HCT116 (cell line): ENCODE data around the gene TBXA2R.

Experiments used
- CBX3 ChIP-seq: IDR thresholded peaks from 2 replicates; pipeline ENCODE4 v1.6.1; 2012; ENCODE audit warnings: low read depth
- ZNF274 ChIP-seq: fragments of 200-500 bp; sonication (Bioruptor generic); IDR thresholded peaks from 2 replicates; pipeline ENCODE4 v1.6.1; 2014; ENCODE audit warnings: mild to moderate bottlenecking, low read depth, low read length, inconsistent platforms

DNA sequence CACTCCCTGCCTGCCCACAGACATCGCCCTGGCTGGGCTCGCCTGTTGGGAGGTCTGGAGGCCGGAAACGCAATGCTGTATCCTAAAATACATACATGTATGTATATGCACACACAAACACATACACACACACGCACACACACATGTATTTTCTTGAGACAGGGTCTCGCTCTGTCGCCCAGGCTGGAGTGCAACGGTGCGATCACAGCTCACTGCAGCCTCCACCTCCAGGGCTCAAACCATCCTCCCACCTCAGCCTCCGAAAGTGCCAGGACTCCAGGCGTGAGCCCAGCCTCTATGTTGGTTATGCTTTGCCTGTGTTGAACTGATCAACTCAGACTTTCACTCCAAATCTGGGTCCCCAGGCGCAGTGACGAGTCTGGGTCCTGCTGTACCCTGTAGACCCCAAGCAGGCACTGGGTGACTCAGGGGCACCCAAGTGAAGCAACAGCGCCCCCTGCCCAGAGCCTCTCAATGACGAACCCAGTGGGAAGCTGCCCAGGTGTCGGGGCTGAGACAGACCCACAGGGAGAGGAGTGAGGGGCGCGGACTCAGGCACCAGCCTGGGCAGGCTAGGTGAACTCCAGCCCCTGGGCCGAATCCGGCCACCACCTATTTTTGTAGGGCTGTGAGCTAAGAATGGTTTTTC is 47.3 kb upstream of the TBXA2R start:
- TF ChIP-seq ZNF274 (no peak), CBX3 (no peak)
